HepG2 (cell line): ENCODE measurements around the gene ABI3BP. TPM values are rescaled to one million over a fixed set of nuclear protein-coding genes. Genes with fewer than 3 reads are reported as not detected.

Experiments used
- ATAC-seq: fragments of 200-7000 bp; cut with Tn5 transposase; 3 replicates; pipeline ENCODE4 v1.9.1; 2020; ENCODE audit warnings: mild to moderate bottlenecking, moderate library complexity
- BruUV-seq: library from RNA; stranded (reverse); fragments of 400-500 nt; replicated peaks from 2 replicates; lab custom pipeline; 2021; lab: Mats Ljungman, UMichigan
- CTCF ChIA-PET: fragments of 300-600 bp; formaldehyde crosslinking; extraction: SDS; loops from one replicate; lab custom pipeline; 2021; ENCODE audit warnings: low total read pairs, inconsistent platforms, low intra/inter-chr PET ratio; lab: Yijun Ruan, JAX
- POLR2A ChIA-PET: fragments of 350-600 bp; sonication (Branson Sonifier 250); formaldehyde crosslinking; loops from one replicate; lab custom pipeline; 2020; ENCODE audit warnings: antibody characterized with exemption, inconsistent platforms; lab: Yijun Ruan, JAX
- DNase-seq: peaks from one replicate; pipeline ENCODE4 v3.0.0-alpha.2; 2015; ENCODE audit warnings: low spot score
- FAIRE-seq: peaks from 3 replicates; lab custom pipeline; 2011; peaks lifted over from hg19 to GRCh38; lab: Jason Lieb, UNC
- H2AFZ ChIP-seq: one replicate; pipeline ENCODE4 v1.6.1; 2011; ENCODE audit warnings: low read length, inconsistent platforms
- H3K27ac ChIP-seq: fragments of 300-600 bp; 3 replicates; pipeline ENCODE4 v1.8.0; 2011; ENCODE audit warnings: mixed run types, mild to moderate bottlenecking, mixed read lengths, low read length, inconsistent platforms; ENCODE audit not compliant: insufficient read depth; ENCODE audit errors: extremely low read length
- H3K27me3 ChIP-seq, 2 experiments: fragments of 200-600 bp in 1 of 2; 2 replicates in 1 of 2; 3 replicates in 1 of 2; pipeline versions ENCODE4 v1.6.0 to v1.8.0; 2011; ENCODE audit warnings: low read length in 2 of 2, mild to moderate bottlenecking in 2 of 2, moderate library complexity in 2 of 2, inconsistent platforms in 1 of 2; ENCODE audit not compliant: insufficient read depth in 2 of 2, control insufficient read depth in 1 of 2
- H3K36me3 ChIP-seq, 2 experiments: fragments of 200-600 bp in 1 of 2; replicated peaks in 1 of 2; 2 replicates in 1 of 2; 3 replicates in 1 of 2; pipeline versions ENCODE4 v1.5.1 to v1.8.0; 2011; ENCODE audit warnings: low read length in 2 of 2, inconsistent platforms in 1 of 2; ENCODE audit not compliant: insufficient read depth in 2 of 2, control insufficient read depth in 1 of 2
- H3K4me1 ChIP-seq: 2 replicates; pipeline ENCODE4 v1.5.1; 2012; ENCODE audit warnings: low read length, inconsistent platforms; ENCODE audit not compliant: insufficient read depth
- H3K4me2 ChIP-seq: 2 replicates; pipeline ENCODE4 v1.6.0; 2011; ENCODE audit warnings: low read depth, low read length, inconsistent platforms
- H3K4me3 ChIP-seq, 3 experiments: fragments of 200-600 bp in 1 of 3; sonication (generic), shearing (Covaris generic) in 1 of 3; replicated peaks in 1 of 3; 2 replicates each; pipeline ENCODE4 v1.5.1; 2011 to 2016; ENCODE audit warnings: low read length in 3 of 3, inconsistent platforms in 2 of 3, low read depth in 2 of 3, mild to moderate bottlenecking in 2 of 3, control low read depth in 1 of 3, mixed read lengths in 1 of 3; ENCODE audit not compliant: insufficient read depth in 1 of 3
- H3K79me2 ChIP-seq: one replicate; pipeline ENCODE4 v1.6.1; 2011; ENCODE audit warnings: low read length, inconsistent platforms; ENCODE audit not compliant: insufficient read depth
- H3K9ac ChIP-seq: 2 replicates; pipeline ENCODE4 v1.6.0; 2011; ENCODE audit warnings: mild to moderate bottlenecking, low read depth, low read length, inconsistent platforms; ENCODE audit not compliant: insufficient read depth
- H3K9me3 ChIP-seq: 2 replicates; pipeline ENCODE4 v1.5.1; 2012; ENCODE audit warnings: mild to moderate bottlenecking, low read length
- H4K20me1 ChIP-seq: 2 replicates; pipeline ENCODE4 v1.6.0; 2011; ENCODE audit warnings: inconsistent platforms, mild to moderate bottlenecking, low read length, moderate library complexity; ENCODE audit not compliant: insufficient read depth
- CREB1 ChIP-seq, 2 experiments: fragments of 450-650 bp in 1 of 2; IDR thresholded peaks; 2 replicates each; pipeline ENCODE4 v1.6.1; 2016 to 2017; ENCODE audit warnings: control low read depth in 1 of 2, mild to moderate bottlenecking in 1 of 2, missing compliant biosample characterization in 1 of 2, missing genetic modification characterization in 1 of 2
- CREM ChIP-seq, 2 experiments: sonication (generic) in 1 of 2; formaldehyde crosslinking in 1 of 2; IDR thresholded peaks; 2 replicates each; pipeline versions ENCODE4 v1.4.0 to v1.6.1; 2016 to 2020; ENCODE audit warnings: antibody characterized with exemption in 1 of 2, mild to moderate bottlenecking in 1 of 2, missing genetic modification reagents in 1 of 2
- HMGA1 ChIP-seq: sonication (generic); formaldehyde crosslinking; conservative IDR thresholded peaks from 2 replicates; pipeline ENCODE4 v1.4.0; 2020; ENCODE audit warnings: missing genetic modification reagents
- LCORL ChIP-seq, 2 experiments: fragments of 450-650 bp in 1 of 2; sonication (generic) in 1 of 2; formaldehyde crosslinking in 1 of 2; IDR thresholded peaks; 2 replicates each; pipeline versions ENCODE4 v1.5.0 to v1.6.1; 2017 to 2020; ENCODE audit warnings: antibody characterized with exemption in 1 of 2, missing genetic modification reagents in 1 of 2
- MIXL1 ChIP-seq: IDR thresholded peaks from 2 replicates; pipeline ENCODE4 v1.6.1; 2016
- NCOA2 ChIP-seq: sonication (generic); formaldehyde crosslinking; IDR thresholded peaks from 2 replicates; pipeline ENCODE4 v1.8.0; 2022; ENCODE audit warnings: inconsistent platforms
- PITX1 ChIP-seq: sonication (generic); formaldehyde crosslinking; IDR thresholded peaks from 2 replicates; pipeline ENCODE4 v1.5.1; 2020; ENCODE audit warnings: mild to moderate bottlenecking, missing genetic modification reagents
- STAG1 ChIP-seq: sonication (generic); formaldehyde crosslinking; IDR thresholded peaks from 2 replicates; pipeline ENCODE4 v1.4.0; 2020; ENCODE audit warnings: missing genetic modification reagents
- TBL1XR1 ChIP-seq: fragments of 150-350 bp; IDR thresholded peaks from 2 replicates; pipeline ENCODE4 v1.6.1; 2014; ENCODE audit warnings: borderline replicate concordance, low read length; ENCODE audit not compliant: partially characterized antibody
- ZNF549 ChIP-seq: sonication (generic); formaldehyde crosslinking; IDR thresholded peaks from 2 replicates; pipeline ENCODE4 v1.5.0; 2020; ENCODE audit warnings: missing genetic modification reagents
- whole genome bisulfite sequencing: methylation state at CpG from one replicate; pipeline ENCODE4 v1.1.6; 2017; ENCODE audit warnings: low lambda C conversion rate; 5-methylcytosine and 5-hydroxymethylcytosine counted together
- in situ Hi-C: cut with HindIII; loops from 2 replicates; pipeline ENCODE4 v1.10.0; 2017; ENCODE audit warnings: low pct_unique_long_range_greater_than_20kb; ENCODE audit not compliant: extremely low pct_ligation_motif_present
- intact Hi-C: fragments of 100-400 bp; cut with micrococcal nuclease; formaldehyde crosslinking; loops from one replicate; pipeline ENCODE4 v1.10.0; 2022; ENCODE audit not compliant: unreplicated experiment
- polyA plus RNA-seq, 8 experiments: library from polyadenylated mRNA; depleted of rRNA in 3 of 8; stranded (reverse) in 7 of 8; unstranded in 1 of 8; fragments of >200 nt; fragmentation: Illumina TruSeq in 4 of 8; extraction: Trizol in 4 of 8; gene quantifications; 2 replicates each; pipeline versions ENCODE4 v1.2.1 to v1.2.3, GENCODE V29; 2011 to 2016; ENCODE audit warnings: low read depth in 4 of 8, missing spikeins in 1 of 8, mixed read lengths in 1 of 8; ENCODE audit not compliant: insufficient read depth in 1 of 8
- total RNA-seq, 5 experiments: library from RNA; depleted of rRNA; stranded (reverse); fragments of >200 nt; fragmentation: Illumina TruSeq; extraction: Trizol; gene quantifications; 2 replicates each; pipeline ENCODE4 v1.2.3, GENCODE V29; 2016; ENCODE audit warnings: low read depth in 1 of 5
- TF ChIP-seq, protein P1 (sequence below), 2 experiments: fragments of 450-650 bp in 1 of 2; sonication (generic) in 1 of 2; formaldehyde crosslinking; IDR thresholded peaks; 2 replicates each; pipeline versions ENCODE4 v1.5.0 to v1.8.0; 2020 to 2022; ENCODE audit warnings: mild to moderate bottlenecking in 1 of 2, missing genetic modification reagents in 1 of 2
- TF ChIP-seq, protein P2 (sequence below): sonication (generic); formaldehyde crosslinking; IDR thresholded peaks from 2 replicates; pipeline ENCODE4 v1.8.0; 2023; ENCODE audit warnings: mild to moderate bottlenecking, missing genetic modification reagents
- TF ChIP-seq, protein P3 (sequence below): IDR thresholded peaks from 2 replicates; pipeline ENCODE4 v1.6.1; 2016; ENCODE audit warnings: low read depth, control low read depth

The ABI3BP gene
- total and polyA plus RNA-seq, 2 of the 13 experiments (the other 11 are each of a cell fraction or from before 2014, with no cell fraction given): not detected

DNA sequence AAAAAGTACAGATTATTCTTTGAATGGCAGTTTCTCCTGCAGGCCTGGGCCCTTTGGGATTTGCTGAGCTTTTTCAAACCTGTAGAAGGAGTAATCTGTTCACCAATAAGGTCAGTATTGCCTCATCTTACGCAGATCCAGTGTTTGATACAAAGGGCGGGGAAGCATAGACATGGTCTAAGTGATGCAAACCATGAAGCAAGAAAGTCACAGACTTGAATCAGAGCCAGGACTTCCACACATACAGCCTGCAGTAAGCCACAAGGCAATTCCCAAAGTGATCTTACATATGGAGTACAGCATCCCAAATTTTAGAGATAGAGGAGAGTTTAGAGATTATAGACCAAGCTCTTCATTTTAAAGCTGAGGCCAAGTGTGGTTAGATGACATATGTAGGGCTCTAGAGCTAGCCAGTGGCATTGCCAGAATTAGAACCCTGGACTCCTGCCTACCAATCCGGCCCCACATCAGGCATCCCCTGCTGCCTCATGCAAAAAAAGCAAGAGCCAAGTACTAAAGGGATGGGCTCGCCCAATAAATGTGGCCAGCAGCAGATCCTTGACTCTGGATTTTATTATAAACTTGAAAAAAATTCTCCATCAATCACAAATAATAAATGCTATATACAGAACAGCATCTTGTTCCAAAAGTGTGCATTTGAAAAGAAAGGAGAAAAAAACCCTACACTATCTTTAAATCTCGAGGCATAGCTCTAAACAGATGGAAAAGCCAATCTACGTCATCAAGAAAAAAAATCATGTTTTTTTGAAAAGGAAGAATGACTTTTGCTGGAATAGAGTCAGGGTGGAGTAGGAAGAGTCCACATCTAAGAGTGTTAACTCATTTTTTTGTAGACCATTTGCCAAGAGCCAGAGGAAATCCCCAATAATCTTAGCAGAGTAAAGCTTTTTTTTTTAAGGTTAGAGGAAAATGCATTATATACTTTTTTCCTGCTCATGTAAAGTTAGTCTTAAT lies 24.0 kb downstream of the ABI3BP start:
- H2AFZ ChIP-seq: no peak overlapping the region
- H3K4me2 ChIP-seq: no peak overlapping the region
- no peak for ATAC-seq
- no peaks in the 10 kb centered on the region for H3K36me3 ChIP-seq
- 5% methylated on average over 6 of the region's 6 CpGs for WGBS
- TF ChIP-seq ZNF549 (CRISPR knock-in tag) (no peak), MIXL1 (CRISPR knock-in tag) (no peak), CREB1 (IDR thresholded peaks at IDR 0.05) (peak; percentile 38; the same call in 1 of the 2 replicates), CREB1 (CRISPR knock-in tag; IDR thresholded peaks at IDR 0.05) (no peak)
- in situ Hi-C loops (no loop called here), intact Hi-C loops (no loop called here)
- CTCF ChIA-PET: no interaction called here
- DNase-seq: no peak
- no TSS peak for BruUV-seq
- no peak overlapping the region for H3K4me3 ChIP-seq
- H3K79me2 ChIP-seq: no peaks in the 10 kb centered on the region
- H3K9ac ChIP-seq: no peak overlapping the region
- H3K4me1 ChIP-seq: no peaks in the 10 kb centered on the region
- no peak for FAIRE-seq
- H4K20me1 ChIP-seq: no peaks in the 10 kb centered on the region
- POLR2A ChIA-PET: no interaction called here
- H3K27me3 ChIP-seq: no peaks in the 10 kb centered on the region; a peak in 1 of 5 replicates
- H3K27ac ChIP-seq: no peak overlapping the region
- H3K9me3 ChIP-seq: no peaks in the 10 kb centered on the region

DNA sequence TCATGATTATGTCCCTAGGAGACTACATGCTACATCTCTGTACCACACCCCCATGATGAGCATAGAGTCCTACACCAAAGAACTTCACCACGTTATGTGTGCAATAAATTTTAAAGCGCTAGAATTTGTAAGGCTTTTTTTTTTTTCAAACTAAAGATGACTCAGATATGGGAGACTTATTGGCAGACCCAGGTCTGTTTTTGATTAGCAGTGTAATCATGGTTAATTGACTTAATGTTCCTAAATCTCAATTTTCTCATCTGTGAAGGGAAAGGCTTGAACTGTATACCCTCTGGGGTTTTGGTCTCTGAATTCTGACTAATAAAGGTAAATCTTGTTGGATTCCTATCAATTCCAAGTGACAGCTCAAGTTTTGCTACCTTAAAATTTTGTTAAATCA lies 26.4 kb downstream of the ABI3BP start:
- ChIA-PET POLR2A (no interaction called here), CTCF (no interaction called here)
- no peaks in the 10 kb centered on the region for H3K4me1 ChIP-seq
- H3K27me3 ChIP-seq: no peaks in the 10 kb centered on the region
- no TSS peak for BruUV-seq
- WGBS: 28% methylated on average over 2 of the region's 2 CpGs
- H3K9me3 ChIP-seq: no peaks in the 10 kb centered on the region
- intact Hi-C loops (no loop called here), in situ Hi-C loops (no loop called here)
- no peaks in the 10 kb centered on the region for H3K79me2 ChIP-seq
- H2AFZ ChIP-seq: no peak overlapping the region
- ATAC-seq: no peak
- H3K27ac ChIP-seq: no peak overlapping the region
- no peak for FAIRE-seq
- no peak overlapping the region for H3K9ac ChIP-seq
- H3K4me2 ChIP-seq: no peak overlapping the region
- DNase-seq: no peak
- no peaks in the 10 kb centered on the region for H3K36me3 ChIP-seq
- H3K4me3 ChIP-seq: no peak overlapping the region
- H4K20me1 ChIP-seq: no peaks in the 10 kb centered on the region
- TF ChIP-seq, protein P1, sequence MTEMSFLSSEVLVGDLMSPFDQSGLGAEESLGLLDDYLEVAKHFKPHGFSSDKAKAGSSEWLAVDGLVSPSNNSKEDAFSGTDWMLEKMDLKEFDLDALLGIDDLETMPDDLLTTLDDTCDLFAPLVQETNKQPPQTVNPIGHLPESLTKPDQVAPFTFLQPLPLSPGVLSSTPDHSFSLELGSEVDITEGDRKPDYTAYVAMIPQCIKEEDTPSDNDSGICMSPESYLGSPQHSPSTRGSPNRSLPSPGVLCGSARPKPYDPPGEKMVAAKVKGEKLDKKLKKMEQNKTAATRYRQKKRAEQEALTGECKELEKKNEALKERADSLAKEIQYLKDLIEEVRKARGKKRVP (CRISPR knock-in tag; IDR thresholded peaks at IDR 0.05): no peak
- no peak for TF ChIP-seq PITX1 (CRISPR knock-in tag)
- no peak for TF ChIP-seq HMGA1 (CRISPR knock-in tag)
- TF ChIP-seq STAG1: no peak
- TF ChIP-seq, protein P2, sequence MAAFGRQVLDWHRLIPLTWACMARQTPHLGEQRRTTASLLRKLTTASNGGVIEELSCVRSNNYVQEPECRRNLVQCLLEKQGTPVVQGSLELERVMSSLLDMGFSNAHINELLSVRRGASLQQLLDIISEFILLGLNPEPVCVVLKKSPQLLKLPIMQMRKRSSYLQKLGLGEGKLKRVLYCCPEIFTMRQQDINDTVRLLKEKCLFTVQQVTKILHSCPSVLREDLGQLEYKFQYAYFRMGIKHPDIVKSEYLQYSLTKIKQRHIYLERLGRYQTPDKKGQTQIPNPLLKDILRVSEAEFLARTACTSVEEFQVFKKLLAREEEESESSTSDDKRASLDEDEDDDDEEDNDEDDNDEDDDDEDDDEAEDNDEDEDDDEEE (CRISPR knock-in tag): no peak
- no peak for TF ChIP-seq TBL1XR1
- no peak for TF ChIP-seq CREM (IDR thresholded peaks at IDR 0.05)
- no peak for TF ChIP-seq CREM (CRISPR knock-in tag; IDR thresholded peaks at IDR 0.05)
- TF ChIP-seq, protein P3, sequence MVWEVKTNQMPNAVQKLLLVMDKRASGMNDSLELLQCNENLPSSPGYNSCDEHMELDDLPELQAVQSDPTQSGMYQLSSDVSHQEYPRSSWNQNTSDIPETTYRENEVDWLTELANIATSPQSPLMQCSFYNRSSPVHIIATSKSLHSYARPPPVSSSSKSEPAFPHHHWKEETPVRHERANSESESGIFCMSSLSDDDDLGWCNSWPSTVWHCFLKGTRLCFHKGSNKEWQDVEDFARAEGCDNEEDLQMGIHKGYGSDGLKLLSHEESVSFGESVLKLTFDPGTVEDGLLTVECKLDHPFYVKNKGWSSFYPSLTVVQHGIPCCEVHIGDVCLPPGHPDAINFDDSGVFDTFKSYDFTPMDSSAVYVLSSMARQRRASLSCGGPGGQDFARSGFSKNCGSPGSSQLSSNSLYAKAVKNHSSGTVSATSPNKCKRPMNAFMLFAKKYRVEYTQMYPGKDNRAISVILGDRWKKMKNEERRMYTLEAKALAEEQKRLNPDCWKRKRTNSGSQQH (CRISPR knock-in tag): no peak
- TF ChIP-seq LCORL (IDR thresholded peaks at IDR 0.05): no peak
- no peak for TF ChIP-seq LCORL (CRISPR knock-in tag; IDR thresholded peaks at IDR 0.05)
- no peak for TF ChIP-seq NCOA2 (CRISPR knock-in tag)
